Calu3 (cell line): ENCODE results near the gene TXNRD1. TPM values are rescaled to one million over a fixed set of nuclear protein-coding genes. Genes with fewer than 3 reads are reported as not detected.
"Not testable (repeated sequence)": the region's sequence is repeated elsewhere in the genome, so short reads cannot be mapped to it uniquely, and the experiment has no call there.

Source experiments
- BruUV-seq: library from RNA; stranded (reverse); fragments of 400-500 nt; replicated peaks from 2 replicates; lab custom pipeline; 2021; lab: Mats Ljungman, UMichigan
- CTCF ChIA-PET: fragments of 300-600 bp; sonication (Branson Sonifier 250); formaldehyde crosslinking; loops from one replicate; lab custom pipeline; 2022; ENCODE audit warnings: antibody characterized with exemption; lab: Charles Lee
- DNase-seq: peaks from one replicate; pipeline ENCODE4 v3.0.0; 2022
- H3K27ac Mint-ChIP-seq: one replicate; pipeline ENCODE4 v1.8.0; 2022; ENCODE audit warnings: mixed read lengths; ENCODE audit not compliant: unreplicated experiment
- H3K27me3 Mint-ChIP-seq: one replicate; pipeline ENCODE4 v1.8.0; 2022; ENCODE audit warnings: mixed read lengths; ENCODE audit not compliant: unreplicated experiment
- H3K36me3 Mint-ChIP-seq: one replicate; pipeline ENCODE4 v1.8.0; 2022; ENCODE audit warnings: mild to moderate bottlenecking, moderate library complexity, mixed read lengths; ENCODE audit not compliant: insufficient read depth, unreplicated experiment
- H3K4me1 Mint-ChIP-seq: one replicate; pipeline ENCODE4 v1.8.0; 2022; ENCODE audit warnings: mild to moderate bottlenecking, low read depth, mixed read lengths; ENCODE audit not compliant: unreplicated experiment
- H3K4me3 Mint-ChIP-seq: one replicate; pipeline ENCODE4 v1.8.0; 2022; ENCODE audit warnings: mild to moderate bottlenecking, low read depth, moderate library complexity, mixed read lengths; ENCODE audit not compliant: unreplicated experiment
- H3K9me3 Mint-ChIP-seq: one replicate; pipeline ENCODE4 v1.8.0; 2022; ENCODE audit warnings: low read depth, mixed read lengths; ENCODE audit not compliant: unreplicated experiment
- intact Hi-C: fragments of 100-400 bp; cut with micrococcal nuclease; formaldehyde crosslinking; loops from one replicate; pipeline ENCODE4 v1.10.0; 2022; ENCODE audit not compliant: unreplicated experiment
- total RNA-seq: library from RNA; stranded (reverse); gene quantifications from 2 replicates; pipeline ENCODE4 v1.2.3, GENCODE V29; 2022
- TF ChIP-seq, protein P1 (sequence below): fragments of 200-600 bp; IDR thresholded peaks from one replicate; pipeline ENCODE4 v1.8.0; 2022; ENCODE audit warnings: antibody characterized with exemption; ENCODE audit not compliant: unreplicated experiment

TXNRD1 gene
- total RNA-seq, 1 experiment from 2014 or later, result 262 TPM

GRCh38 chr12:104323899-104324298, 108.3 kb downstream of the TXNRD1 start:
- no peaks in the 10 kb centered on the region for H3K9me3 Mint-ChIP-seq
- no peak overlapping the region for H3K27ac Mint-ChIP-seq
- H3K4me1 Mint-ChIP-seq, result peaks cover 6% of the 10 kb centered on the region
- intact Hi-C loops, result no loop called here
- DNase-seq, result no peak
- TF ChIP-seq, protein P1, sequence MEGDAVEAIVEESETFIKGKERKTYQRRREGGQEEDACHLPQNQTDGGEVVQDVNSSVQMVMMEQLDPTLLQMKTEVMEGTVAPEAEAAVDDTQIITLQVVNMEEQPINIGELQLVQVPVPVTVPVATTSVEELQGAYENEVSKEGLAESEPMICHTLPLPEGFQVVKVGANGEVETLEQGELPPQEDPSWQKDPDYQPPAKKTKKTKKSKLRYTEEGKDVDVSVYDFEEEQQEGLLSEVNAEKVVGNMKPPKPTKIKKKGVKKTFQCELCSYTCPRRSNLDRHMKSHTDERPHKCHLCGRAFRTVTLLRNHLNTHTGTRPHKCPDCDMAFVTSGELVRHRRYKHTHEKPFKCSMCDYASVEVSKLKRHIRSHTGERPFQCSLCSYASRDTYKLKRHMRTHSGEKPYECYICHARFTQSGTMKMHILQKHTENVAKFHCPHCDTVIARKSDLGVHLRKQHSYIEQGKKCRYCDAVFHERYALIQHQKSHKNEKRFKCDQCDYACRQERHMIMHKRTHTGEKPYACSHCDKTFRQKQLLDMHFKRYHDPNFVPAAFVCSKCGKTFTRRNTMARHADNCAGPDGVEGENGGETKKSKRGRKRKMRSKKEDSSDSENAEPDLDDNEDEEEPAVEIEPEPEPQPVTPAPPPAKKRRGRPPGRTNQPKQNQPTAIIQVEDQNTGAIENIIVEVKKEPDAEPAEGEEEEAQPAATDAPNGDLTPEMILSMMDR, result no peak
- no peak overlapping the region for H3K4me3 Mint-ChIP-seq
- no peaks in the 10 kb centered on the region for H3K27me3 Mint-ChIP-seq
- peaks cover 85% of the 10 kb centered on the region for H3K36me3 Mint-ChIP-seq
- CTCF ChIA-PET, result interaction anchor here (0.7 kb wide), 1 partner anchor 10 kb away, joined by 3 read pairs; no protein-coding TSS in a partner anchor
- BruUV-seq, result no TSS peak

DNA sequence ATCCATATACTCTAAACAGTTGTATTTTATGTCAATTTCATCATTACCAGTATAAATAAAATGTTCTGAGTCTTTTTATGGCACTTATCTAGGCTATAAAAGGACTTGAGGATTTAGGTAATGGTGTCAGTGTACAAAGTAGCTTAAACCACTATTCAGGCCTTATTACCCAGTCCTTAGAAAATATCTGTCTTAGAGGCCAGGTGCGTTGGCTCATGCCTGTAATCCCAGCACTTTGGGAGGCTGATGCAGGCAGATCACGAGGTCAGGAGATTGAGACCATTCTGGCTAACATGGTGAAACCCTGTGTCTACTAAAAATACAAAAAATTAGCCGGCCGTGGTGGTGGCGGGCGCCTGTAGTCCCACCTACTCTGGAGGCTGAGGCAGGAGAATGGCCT, 112.7 kb downstream of the TXNRD1 start:
- H3K27ac Mint-ChIP-seq, DNase-seq, BruUV-seq, H3K27me3 Mint-ChIP-seq, H3K4me1 Mint-ChIP-seq, intact Hi-C loops, H3K9me3 Mint-ChIP-seq, H3K4me3 Mint-ChIP-seq: not testable (repeated sequence)
- CTCF ChIA-PET, result interaction anchor here (0.6 kb wide), 3 partner anchors 68 to 756 kb away, joined by 3 read pairs; partner anchors contain the start of gene ALDH1L2
- H3K36me3 Mint-ChIP-seq, result peaks cover 85% of the 10 kb centered on the region

DNA sequence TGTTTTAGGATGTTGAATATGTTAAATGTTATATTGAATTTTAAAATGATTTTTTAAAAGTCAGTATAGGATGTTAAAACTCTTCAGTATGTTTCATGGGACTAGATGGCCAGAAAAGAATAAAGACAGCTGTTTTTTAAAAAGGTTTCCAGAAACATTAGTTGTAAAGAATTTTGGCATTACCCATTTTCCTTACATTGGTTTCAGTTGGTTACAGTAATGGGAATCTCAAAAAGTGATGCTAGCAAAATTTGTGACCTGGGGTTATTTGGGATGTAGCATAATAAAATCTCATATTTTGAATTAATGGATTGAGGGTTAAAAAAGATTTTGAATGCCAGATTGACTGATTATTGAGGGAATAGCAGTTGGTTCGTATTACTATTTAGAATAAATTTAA, 113.2 kb downstream of the TXNRD1 start:
- Mint-ChIP-seq H3K4me1 (no peaks in the 10 kb centered on the region), H3K36me3 (peaks cover 89% of the 10 kb centered on the region), H3K9me3 (no peaks in the 10 kb centered on the region), H3K27ac (no peak overlapping the region), H3K4me3 (no peak overlapping the region), H3K27me3 (no peaks in the 10 kb centered on the region)
- TF ChIP-seq, protein P1, result no peak
- no TSS peak for BruUV-seq
- DNase-seq, result no peak
- CTCF ChIA-PET, result interaction anchor here (0.6 kb wide), 2 partner anchors 36 to 755 kb away, joined by 3 to 4 read pairs; partner anchors contain the start of gene ALDH1L2
- intact Hi-C loops, result no loop called here

DNA sequence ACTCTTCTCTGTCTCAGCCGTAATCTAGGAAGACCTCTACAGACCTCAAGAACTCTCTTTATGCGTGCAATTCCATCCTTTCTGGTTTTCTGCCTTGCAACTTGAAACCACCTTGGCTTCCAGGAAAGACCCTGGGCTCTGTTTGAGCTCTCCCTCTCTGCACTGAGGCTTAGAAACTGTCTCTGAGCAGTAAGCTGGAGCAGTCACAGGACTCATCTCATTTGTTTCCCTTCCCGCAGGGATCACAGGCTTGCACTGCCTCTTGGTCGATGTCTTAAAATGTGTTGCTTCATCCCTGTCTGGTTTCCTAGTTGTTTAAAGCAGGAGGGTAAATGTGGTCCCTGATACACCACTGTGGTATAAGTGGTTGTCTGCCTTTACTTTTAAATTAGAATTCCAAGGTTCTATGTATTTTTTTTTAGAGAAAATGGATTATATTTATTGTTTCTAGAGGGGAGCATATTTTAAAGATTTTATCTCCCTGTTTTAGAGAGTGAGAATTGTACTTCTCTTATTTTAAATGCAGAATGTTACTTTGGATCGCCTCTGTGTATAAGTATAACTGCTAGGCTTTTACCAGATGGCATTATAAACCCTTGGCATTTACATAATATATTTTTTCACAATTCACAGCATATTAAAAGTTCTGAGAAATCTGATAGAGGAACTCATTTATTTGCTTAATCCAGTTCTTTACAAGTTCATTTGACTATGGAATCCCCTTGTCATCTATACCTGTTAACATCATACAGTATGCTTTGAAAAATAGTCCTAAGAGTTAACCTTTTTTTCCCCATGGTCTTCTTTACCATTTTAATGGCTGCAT, 114.3 kb downstream of the TXNRD1 start:
- H3K36me3 Mint-ChIP-seq, result peaks cover 89% of the 10 kb centered on the region
- TF ChIP-seq, protein P1, result no peak
- H3K4me3 Mint-ChIP-seq, result no peak overlapping the region
- BruUV-seq, result no TSS peak
- intact Hi-C loops, result no loop called here
- no peaks in the 10 kb centered on the region for H3K4me1 Mint-ChIP-seq
- no peak for DNase-seq
- peak overlapping the region; percentile 52 for H3K27ac Mint-ChIP-seq
- CTCF ChIA-PET, result interaction anchor here (0.7 to 1.1 kb wide), 2 partner anchors 10 to 110 kb away, joined by 3 to 4 read pairs; no protein-coding TSS in a partner anchor
- H3K27me3 Mint-ChIP-seq, result no peaks in the 10 kb centered on the region
- no peaks in the 10 kb centered on the region for H3K9me3 Mint-ChIP-seq

- TF ChIP-seq, protein P1, result no peak
- Mint-ChIP-seq H3K27ac (no peak overlapping the region), H3K36me3 (peaks cover 84% of the 10 kb centered on the region), H3K27me3 (no peaks in the 10 kb centered on the region), H3K4me3 (no peak overlapping the region), H3K4me1 (no peaks in the 10 kb centered on the region), H3K9me3 (no peaks in the 10 kb centered on the region)
- intact Hi-C loops, result no loop called here
- no peak for DNase-seq
- BruUV-seq, result no TSS peak
- CTCF ChIA-PET, result interaction anchor here (0.6 kb wide), 1 partner anchor 37 kb away, joined by 10 read pairs; no protein-coding TSS in a partner anchor
Observed at GRCh38 chr12:104331376-104331775, 115.8 kb downstream of the TXNRD1 start.

- CTCF ChIA-PET, DNase-seq, H3K4me3 Mint-ChIP-seq, H3K27ac Mint-ChIP-seq, intact Hi-C loops, H3K4me1 Mint-ChIP-seq, BruUV-seq, H3K9me3 Mint-ChIP-seq, H3K27me3 Mint-ChIP-seq: not testable (repeated sequence)
- H3K36me3 Mint-ChIP-seq, result peaks cover 80% of the 10 kb centered on the region
Observed at GRCh38 chr12:104332273-104332672, 116.7 kb downstream of the TXNRD1 start.
